Measurements from ENCODE around the gene GRM1. TPM values are rescaled to one million over a fixed set of nuclear protein-coding genes. Genes with fewer than 3 reads are reported as not detected.

GRM1 gene
- total RNA-seq, 4 donors from 2014 or later, result 0.10 TPM; not detected in 3

GRCh38 chr6:146445233-146445632 lies 416.4 kb downstream of the GRM1 start:
- DNase-seq (ENCODE audit: low spot score in 2 of 2), result no peak
- H3K4me3 ChIP-seq (ENCODE audit: low read depth, poor library complexity, severe bottlenecking), result no peak overlapping the region
- WGBS, 2 donors, result 89 to 90% methylated on average over 4 of the region's 4 CpGs
- TF ChIP-seq CTCF (IDR thresholded peaks at IDR 0.05) (no peak), POLR2A (IDR thresholded peaks at IDR 0.05) (no peak)
- intact Hi-C loops (cut with DNase I; ENCODE audit: low total_unique reads), result no loop called here

GRCh38 chr6:146456886-146457285 lies 428.0 kb downstream of the GRM1 start:
- no peak overlapping the region for H3K4me3 ChIP-seq (ENCODE audit: low read depth, poor library complexity, severe bottlenecking)
- intact Hi-C loops (cut with DNase I; ENCODE audit: low total_unique reads), result no loop called here
- TF ChIP-seq CTCF (IDR thresholded peaks at IDR 0.05), result no peak
- TF ChIP-seq POLR2A (IDR thresholded peaks at IDR 0.05), result no peak
- 42 to 54% methylated on average over 1 of the region's 1 CpG for WGBS, 2 donors
- no peak for DNase-seq (ENCODE audit: low spot score in 2 of 2)

- TF ChIP-seq CTCF (IDR thresholded peaks at IDR 0.05) (no peak), POLR2A (IDR thresholded peaks at IDR 0.05) (no peak)
- WGBS, 2 donors, result 61 to 70% methylated on average over 1 of the region's 1 CpG
- intact Hi-C loops (cut with DNase I; ENCODE audit: low total_unique reads), result no loop called here
- no peak for DNase-seq (ENCODE audit: low spot score in 2 of 2)
- no peak overlapping the region for H3K4me3 ChIP-seq (ENCODE audit: low read depth, poor library complexity, severe bottlenecking)
Observed at GRCh38 chr6:146460941-146461340, 432.1 kb downstream of the GRM1 start.

- intact Hi-C loops (cut with DNase I; ENCODE audit: low total_unique reads), result no loop called here
- H3K4me3 ChIP-seq (ENCODE audit: low read depth, poor library complexity, severe bottlenecking), result no peak overlapping the region
- no peak for TF ChIP-seq CTCF (IDR thresholded peaks at IDR 0.05)
- no peak for TF ChIP-seq POLR2A (IDR thresholded peaks at IDR 0.05)
- WGBS, 2 donors, result 90 to 93% methylated on average over 3 of the region's 3 CpGs
- DNase-seq (ENCODE audit: low spot score in 2 of 2), result no peak
Observed at GRCh38 chr6:146470091-146470770, 441.4 kb downstream of the GRM1 start.

- no peak overlapping the region for H3K4me3 ChIP-seq (ENCODE audit: low read depth, poor library complexity, severe bottlenecking)
- DNase-seq (ENCODE audit: low spot score in 2 of 2), result no peak
- TF ChIP-seq CTCF (IDR thresholded peaks at IDR 0.05), result no peak
- TF ChIP-seq POLR2A (IDR thresholded peaks at IDR 0.05), result no peak
- 56 to 67% methylated on average over 3 of the region's 3 CpGs for WGBS, 2 donors
- intact Hi-C loops (cut with DNase I; ENCODE audit: low total_unique reads), result no loop called here
Observed at GRCh38 chr6:146472918-146473317, 444.1 kb downstream of the GRM1 start.

GRCh38 chr6:146481527-146481926 lies 452.7 kb downstream of the GRM1 start:
- TF ChIP-seq POLR2A (IDR thresholded peaks at IDR 0.05) (no peak), CTCF (IDR thresholded peaks at IDR 0.05) (no peak)
- WGBS, 2 donors, result 63 to 65% methylated on average over 2 of the region's 2 CpGs
- intact Hi-C loops (cut with DNase I; ENCODE audit: low total_unique reads), result no loop called here
- no peak for DNase-seq (ENCODE audit: low spot score in 2 of 2)
- no peak overlapping the region for H3K4me3 ChIP-seq (ENCODE audit: low read depth, poor library complexity, severe bottlenecking)

All from lower leg skin (tissue), 4 donors.